G401.6 (cell line): Measurements from ENCODE around the gene CADM4.
"Not testable (repeated sequence)": the region's sequence is repeated elsewhere in the genome, so short reads cannot be mapped to it uniquely, and the experiment has no call there.

Experiments
- FAIRE-seq: peaks from 2 replicates; lab custom pipeline; 2012; peaks lifted over from hg19 to GRCh38; lab: Jason Lieb, UNC

Gene CADM4

DNA sequence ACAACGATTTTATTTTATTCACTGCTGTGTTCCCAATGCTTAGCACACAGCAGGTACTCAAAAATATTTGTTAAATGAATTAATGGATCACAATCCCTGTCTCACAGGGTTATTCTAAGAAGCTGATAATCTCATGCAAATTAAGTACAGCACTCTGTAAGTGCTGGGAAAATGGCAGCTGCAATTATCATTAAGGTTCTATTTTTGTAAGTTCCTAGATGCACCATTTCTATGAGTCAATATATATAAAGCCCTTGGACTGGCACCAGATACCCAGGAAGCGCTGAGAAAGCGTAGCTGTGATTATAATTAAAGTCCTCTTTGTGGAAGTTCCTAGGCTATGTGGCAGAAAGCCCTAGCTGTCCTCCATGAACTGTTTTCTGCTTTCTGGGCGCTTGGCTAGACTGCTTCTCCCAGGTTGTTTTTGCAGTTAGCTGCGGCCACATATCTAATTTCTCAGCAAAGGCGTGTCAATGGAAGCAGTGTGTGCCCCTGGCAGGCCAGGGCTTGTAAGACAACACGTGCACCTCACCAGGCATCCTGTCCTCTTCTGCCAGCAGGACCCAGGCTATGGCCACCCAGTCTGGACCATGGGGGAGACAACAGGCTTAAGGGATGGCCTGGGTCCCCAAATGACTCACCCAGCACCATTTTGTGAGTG, 33.0 kb downstream of the CADM4 start:
- no peak for FAIRE-seq

DNA sequence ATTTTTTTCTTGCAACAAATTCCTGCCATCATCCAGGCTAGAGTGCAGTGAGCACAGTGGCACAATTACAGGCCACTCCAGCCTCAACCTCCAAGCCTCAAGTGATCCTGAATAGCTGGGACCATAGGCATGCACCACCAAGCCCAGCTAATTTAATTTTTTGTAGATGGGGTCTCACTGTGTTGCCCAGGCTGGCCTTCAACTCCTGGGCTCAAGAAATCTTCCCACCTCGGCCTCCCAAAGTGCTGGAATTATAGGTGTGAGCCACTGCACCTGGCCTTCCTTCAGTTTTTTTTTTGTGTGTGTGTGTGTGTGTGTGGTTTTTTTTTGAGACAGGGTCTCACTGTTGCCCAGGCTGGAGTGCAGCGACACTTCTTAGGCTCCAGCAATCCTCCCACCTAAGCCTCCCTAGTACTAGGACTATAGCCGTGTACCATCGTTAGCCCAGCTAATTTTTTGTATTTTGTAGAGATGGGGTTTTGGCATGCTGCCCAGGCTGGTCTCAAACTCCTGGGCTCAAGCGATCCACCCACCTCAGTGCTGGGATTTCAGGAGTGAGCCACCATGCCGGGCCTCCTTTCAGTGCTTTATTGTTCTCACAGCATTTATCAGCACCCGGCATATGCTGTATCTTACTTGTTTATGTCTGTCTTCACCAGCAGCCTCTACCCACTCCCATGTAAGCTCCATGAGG, 33.6 kb downstream of the CADM4 start:
- no peak for FAIRE-seq

DNA sequence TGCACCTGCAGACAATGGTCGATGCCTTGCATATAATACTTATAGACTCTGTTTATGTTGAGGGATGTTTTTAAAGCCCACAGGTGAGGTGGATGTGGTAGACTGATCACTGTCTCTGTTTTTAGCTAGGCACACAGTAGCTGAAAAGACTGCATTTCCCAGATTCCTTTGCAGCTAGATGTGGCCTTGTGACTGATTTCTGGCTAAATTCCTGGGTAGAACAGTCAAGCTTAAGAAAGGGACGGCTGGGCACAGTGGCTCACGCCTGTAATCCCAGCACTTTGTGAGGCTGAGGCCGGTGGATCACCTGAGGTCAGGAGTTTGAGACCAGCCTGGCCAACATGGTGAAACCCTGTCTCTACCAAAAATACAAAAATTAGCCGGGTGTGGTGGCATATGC, 39.3 kb downstream of the CADM4 start:
- not testable (repeated sequence) for FAIRE-seq

DNA sequence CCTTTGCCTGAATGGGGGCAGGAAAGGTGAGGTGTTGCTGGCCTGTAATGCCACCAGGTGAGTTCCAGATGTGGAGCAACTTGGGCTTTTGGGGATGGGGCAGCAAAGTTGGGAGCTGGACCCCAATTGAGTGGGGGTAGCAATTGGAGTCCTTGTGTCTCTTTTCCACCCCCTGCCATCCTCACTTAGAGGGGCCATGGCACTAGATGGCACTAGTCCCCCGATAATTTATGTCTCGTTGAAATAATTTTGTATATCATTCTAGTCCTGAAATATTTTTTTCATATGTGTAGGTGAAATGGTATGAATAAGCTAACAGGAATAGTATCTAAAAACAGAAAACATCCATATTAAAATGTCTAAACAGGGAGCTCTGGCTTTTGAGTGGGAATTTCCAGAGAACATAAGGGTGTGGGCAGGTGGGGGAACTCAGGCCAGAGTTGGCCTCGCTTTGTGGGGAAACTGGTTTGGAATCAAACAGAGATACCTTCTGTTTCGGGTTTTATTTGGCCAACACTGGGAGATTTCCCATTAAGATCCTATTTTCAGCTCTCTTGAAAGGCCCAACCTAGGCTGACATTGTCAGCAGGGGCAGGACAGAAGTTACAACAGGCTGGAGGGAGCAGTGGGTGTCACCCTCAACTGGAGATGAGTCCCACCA, 39.9 kb downstream of the CADM4 start:
- no peak for FAIRE-seq

DNA sequence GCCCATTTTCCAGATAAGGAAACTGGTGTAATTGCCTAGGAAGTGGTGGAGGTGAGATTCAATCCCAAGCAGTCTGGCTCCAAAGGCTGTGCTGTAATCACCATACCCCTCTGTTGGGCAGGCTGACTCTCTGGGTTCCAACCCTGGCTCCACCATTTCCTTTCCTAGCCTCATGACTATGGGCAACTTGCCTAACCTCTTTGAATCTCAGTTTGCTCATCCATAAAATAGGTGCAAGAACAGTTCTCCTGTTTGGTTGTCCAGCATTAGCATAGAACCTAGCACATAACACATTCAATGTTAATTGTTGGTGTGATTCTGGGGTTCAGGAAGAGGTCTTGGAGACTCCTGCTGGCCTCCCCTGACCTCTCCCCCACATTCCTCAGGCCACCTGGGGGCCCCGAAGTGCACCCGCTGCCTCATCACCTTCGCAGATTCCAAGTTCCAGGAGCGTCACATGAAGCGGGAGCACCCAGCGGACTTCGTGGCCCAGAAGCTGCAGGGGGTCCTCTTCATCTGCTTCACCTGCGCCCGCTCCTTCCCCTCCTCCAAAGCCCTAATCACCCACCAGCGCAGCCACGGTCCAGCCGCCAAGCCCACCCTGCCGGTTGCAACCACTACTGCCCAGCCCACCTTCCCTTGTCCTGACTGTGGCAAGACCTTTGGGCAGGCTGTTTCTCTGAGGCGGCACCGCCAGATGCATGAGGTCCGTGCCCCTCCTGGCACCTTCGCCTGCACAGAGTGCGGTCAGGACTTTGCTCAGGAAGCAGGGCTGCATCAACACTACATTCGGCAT, 41.0 kb downstream of the CADM4 start:
- FAIRE-seq = no peak

DNA sequence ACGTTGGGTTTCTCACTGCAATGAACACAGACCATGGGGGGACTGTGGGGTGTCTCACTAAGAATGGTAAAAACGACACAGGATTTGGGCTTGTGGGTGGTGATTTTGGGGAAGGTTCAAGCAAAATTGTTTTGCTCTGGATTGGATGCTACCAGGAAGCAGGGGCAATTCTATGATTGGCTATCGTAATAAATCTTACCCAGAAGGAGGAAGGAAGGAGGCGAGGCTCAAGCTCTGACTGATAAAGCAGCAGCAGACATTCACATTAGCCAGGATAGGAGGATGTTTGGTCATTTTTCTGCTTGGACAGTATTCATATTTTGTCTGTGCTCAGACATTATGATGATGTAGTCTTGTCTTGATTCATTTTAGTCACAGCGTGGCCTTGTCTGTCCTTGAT, 41.8 kb downstream of the CADM4 start:
- no peak for FAIRE-seq

DNA sequence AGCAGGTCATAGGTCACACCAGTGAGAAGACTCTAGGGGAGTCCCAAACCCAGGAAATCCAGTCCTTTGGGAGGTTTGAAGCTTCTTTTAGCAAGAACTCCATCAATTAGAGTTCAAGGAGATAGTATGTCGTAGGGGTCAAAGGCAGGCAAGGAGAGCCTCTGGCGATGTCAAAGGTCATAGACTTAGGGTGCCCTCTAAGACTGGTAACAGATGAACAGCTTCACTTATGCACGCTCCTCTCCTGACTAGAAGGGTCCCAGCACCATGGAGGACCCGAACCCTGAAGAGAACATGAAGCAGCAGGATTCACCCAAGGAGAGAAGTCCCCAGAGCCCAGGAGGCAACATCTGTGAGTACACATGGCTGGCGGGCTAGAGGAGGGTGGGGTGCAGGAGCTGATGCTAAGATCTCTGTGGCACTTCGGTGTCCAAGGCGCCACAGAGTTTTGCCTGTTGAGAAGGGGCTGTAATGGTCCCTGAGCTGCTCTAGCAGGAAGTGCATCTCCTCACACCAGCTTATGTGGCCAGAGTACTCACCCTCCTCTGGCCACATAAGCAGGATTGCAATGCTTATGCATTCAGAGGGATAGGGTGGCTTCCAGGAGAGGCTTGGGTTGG, 42.7 kb downstream of the CADM4 start:
- FAIRE-seq = no peak

DNA sequence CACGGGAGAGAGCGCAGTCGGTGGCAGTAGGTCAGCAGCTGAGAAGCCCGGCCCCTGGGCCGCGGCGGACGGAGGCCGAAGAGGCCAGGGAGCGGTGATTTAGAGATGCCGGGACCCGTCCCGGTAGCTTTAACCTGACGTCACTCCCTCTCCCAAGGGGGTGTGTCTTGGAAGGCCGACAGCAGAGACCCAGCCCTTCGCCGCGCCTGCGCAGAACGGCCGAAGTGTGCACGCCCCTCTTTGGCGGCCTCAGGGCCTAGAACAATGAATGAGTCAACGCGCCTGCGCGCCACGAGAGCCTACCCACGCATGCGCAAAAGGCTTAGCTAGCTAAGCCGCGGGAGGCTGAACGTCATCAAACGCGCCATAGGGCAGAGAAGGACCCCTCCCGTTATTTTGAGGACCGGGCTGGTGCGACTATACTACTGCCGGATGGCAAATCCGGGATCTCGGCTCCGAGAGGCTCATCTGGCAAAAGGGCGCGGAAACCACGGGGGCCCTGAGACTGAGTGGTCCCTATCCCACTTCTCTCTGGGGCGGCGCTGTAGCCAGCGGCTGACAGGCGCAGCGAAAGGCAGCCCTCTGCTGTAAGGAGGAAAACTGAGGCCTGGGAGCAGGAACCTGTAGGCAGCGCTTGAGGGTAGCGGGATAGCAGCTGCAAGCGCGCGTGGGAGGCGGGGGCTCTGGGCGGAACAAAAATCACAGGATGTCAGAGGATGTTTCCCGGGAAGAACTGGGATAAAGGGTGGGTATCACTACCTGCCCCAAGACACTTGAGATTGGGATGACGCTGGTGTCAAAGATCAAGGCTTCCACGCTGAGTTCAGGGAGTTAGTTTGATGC, 43.4 kb downstream of the CADM4 start, which contains the start of the genes IRGQ and ZNF576:
IRGQ (minus strand) TSS at position 136 of the 843 bp plus-strand sequence. CDS start 796 bp downstream, outside the sequence.
ZNF576 (plus strand) TSS at position 597 of the 843 bp plus-strand sequence. CDS start 514 bp downstream, outside the sequence.
- peak; percentile 99 for FAIRE-seq

DNA sequence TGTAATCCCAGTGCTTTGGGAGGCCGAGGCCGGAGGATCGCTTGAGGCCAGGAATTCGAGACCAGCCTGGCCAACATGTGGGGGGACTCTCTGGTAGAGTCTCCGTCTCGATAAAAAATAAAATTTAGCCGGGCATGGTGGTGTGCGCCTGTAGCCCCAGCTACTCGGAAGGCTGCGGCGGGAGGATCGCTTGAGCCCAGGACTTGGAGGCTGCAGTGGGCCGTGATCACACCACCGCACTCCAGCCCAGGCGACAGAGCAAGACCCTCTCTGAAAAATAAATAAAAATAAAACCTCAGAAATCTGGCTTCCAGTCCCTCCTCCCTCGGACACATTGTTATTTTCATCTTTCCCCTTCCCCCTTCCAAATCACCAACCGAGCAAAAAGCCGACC, 44.0 kb downstream of the CADM4 start:
- FAIRE-seq = no peak

DNA sequence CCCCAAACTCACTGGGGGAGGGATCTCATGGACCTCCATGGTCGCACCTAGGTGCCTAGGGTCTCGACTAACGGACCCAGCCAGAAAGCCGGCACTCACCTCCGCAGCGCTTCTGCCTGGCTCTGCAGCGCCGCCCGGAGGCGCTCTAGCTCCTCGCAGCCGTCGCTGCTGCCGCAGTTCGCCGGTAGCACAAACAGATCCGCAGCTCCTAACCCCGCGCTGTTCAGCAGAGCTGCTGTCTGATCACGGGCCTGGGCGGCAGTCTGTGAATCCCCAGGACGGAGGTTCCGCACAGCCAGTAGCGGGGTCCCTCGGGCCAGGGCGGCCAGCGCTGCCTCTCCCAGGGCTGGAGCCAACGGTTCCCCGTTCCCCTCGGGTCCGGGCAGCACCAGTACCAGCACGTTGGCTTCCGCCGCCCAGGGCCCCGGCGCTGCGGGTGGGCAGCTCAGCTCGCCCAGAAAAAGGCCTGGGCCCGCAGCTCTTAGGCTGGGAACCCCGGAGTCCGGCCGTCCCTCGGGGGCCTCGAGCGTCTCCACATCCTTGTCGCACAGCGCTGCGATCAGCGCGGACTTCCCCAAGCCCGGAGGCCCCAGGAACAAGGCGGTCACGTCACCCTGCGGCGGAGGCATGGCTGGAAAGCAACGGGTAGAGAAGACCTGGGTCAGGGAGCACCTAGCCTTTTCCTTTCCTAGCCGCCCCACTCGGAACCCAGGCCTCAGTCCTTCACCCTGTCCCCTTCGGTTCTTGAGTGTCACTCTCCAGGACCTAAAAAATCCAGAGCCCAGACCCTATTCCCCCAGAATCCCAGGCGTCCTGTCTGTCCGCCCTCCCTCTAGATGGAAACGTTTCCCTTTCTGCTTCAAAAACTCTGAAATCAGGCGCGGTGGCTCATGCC, 44.7 kb downstream of the CADM4 start:
- FAIRE-seq = no peak

DNA sequence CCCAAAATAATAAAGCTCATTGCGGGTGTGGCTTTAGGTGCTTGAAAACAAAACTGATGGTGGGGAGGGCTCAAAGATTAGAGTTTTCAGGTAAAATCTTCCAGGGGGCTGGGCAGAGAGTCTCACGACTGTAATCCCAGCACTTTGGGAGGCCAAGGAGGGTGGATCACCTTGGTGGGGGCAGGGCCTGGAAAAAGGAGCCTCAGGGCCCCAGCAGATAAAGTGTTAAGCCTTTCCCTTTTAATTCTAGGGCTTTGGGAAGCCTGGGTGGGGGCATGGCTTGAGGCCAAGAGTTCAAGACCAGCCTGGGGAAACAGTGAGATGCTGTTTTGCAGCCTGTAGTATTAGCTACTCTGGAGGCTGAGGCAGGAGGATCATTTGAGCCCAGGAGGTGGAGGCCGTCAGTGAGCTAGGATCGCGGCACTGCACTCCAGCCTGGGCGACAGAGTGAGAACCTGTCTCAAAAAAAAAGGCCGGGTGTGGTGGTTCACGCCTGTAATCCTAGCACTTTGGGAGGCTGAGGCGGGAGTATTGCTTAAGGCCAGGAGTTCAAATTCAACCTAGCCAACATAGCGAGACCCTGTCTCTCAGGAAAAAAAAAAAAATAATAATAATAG, 45.5 kb downstream of the CADM4 start:
- FAIRE-seq = no peak

DNA sequence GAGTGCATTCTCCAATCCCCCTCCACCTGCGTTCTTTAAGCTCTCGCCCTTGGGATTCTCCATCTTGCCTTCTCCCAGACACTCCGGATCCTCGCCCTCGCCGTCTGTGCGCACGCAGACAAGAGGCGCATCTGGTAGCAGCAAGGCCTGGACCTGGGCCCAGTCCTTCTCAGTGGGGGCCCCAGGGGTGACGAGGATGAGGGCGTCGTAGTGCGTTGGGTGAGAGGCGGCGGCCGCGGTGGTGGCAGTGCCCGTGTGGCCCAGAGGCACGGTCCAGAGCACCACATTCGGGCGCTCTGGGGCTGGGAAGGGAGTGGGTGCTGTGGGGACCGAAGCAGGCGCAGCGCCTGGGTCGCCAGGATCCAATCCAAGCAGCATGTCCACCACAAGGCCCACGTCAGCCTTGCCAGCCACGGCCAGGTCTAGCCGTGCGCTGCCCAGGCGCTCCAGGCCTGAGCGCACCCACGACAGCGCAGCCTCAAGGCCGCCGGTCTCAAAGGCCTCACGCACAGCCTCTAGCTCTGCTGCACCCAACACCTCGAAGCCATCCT, 46.8 kb downstream of the CADM4 start:
- no peak for FAIRE-seq

DNA sequence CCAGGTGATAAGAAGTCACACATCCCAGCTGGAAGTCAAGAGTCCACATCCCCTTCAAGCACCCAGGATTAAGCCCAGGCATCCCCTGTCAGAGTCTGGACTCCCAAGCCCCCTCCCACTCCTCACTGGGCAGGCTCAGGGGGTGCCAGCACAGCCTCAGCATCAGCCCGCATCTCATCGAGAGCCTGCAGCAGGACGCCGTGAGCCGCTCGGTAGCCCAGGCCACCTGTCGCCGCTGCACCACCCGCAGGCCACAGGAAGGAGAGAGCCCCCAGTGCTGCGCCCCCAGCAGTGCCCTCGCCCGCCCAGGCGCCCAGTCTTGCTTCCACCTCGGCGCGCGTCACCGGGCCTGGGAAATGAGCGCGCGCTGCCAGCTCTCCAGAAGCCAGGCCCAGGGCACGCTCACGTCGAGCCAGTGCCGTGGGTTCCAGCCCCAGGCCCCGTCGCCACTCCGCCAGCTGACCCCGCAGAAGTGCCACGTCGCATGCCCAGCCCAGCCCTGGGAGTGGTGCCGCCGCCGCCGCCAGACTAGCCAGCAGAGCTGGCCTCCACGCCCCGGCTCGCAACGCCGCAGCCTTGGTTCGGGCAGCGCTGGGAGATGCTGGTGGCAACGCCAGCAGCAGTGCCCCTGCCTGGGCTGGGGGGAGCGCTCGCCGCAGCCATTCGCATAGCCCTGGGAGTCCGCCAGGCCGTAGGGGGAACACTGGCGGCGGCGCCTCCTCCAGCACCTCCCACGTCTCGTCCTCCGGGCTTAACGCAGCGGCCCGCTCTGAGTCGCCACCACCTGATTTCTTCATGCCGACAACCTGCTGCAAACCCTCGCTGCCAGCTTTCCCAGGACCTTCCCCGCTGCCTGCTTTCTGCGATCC, 47.5 kb downstream of the CADM4 start:
- no peak for FAIRE-seq

DNA sequence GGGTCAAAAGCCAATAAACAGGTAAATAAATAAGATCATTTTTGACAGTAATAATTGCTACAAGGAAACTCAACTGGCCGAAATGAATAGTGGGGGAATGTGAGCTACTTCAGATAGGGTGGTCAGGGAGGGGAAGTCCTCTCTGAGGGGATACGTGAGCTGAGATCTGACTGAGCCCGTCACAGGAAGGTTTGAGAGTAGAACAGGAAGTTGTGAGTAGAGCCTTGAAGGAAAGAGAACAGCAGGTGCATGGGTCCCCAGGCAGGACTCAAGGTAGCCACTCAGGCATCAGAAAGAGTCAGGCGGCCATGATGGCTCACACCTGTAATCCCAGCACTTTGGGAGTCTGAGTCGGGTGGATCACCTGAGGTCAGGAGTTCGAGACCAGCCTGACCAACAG, 50.0 kb downstream of the CADM4 start:
- FAIRE-seq = no peak

DNA sequence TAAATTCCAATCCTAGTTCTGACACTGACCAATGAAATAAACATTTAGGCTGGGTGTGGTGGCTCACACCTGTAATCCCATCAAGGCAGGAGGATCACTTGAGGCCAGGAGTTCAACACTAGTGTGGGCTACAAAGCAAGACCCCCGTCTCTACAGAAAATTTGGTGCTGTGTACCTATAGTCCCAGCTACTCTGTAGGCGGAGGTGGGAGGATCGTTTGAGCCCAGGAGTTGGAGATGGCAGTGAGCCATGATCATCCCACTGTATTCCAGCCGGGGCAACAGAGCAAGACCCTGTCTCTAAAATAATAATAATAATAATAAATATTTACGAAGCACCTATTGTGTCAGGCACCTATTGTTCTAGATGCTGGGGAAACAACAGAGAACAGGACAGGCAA, 50.4 kb downstream of the CADM4 start:
- FAIRE-seq = no peak

DNA sequence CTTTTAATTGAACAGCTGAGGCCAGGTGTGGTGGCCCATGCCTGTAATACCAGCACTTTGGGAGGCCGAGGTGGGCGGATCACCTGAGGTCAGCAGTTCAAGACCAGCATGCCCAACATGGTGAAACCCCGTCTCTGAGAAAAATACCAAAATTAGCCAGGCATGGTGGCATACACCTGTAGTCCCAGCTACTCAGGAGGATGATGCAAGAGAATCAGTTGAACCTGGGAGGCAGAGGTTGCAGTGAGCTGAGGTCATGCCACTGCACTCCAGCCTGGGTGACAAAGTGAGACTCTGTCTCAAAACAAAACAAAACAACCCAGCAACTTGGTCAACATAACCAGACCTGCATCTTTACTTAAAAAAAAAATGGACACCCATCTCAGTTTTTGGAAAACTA, 52.6 kb downstream of the CADM4 start:
- FAIRE-seq = not testable (repeated sequence)

DNA sequence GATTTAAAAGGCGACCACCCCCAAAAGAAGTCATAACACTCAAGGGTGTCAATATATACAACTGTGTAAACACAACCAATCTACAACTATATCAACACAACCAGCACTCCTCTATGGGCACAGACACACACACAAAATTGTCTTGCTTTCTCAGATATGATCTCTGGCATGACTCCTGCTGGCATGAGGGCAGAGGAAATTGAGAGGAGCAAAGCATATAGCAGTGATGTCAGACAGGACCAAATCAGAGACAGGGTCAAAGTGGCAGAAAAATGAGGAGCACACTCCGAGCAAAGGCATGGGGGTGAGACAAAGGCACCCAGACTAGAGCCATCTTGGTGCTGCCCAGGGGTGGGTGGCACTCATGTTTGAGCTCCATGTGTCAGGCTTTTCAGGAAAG, 53.3 kb downstream of the CADM4 start:
- no peak for FAIRE-seq

DNA sequence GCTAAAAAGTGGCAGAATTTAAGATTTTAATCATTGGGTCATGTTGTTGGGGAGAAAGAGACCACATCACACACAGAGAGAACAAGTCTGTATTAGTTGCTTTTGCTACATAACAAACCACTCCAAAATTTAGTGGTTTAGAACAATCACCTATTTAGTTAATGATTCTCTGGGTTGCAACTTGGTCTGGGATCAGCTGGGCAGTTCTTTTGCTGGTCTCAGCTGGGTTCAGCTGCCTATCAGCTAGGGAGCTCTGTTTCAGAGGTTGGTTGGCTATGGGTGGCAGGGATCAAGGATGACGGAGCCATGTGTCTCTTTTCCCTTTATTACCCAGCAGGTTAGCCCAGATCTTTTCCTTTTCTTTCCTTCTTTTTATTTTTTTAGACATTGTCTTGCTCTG, 55.2 kb downstream of the CADM4 start:
- FAIRE-seq = no peak
